KOPT-K1 (cell line): ENCODE data around the gene ADCYAP1.
"Not testable (repeated sequence)": the region's sequence is repeated elsewhere in the genome, so short reads cannot be mapped to it uniquely, and the experiment has no call there.

Experiments used
- H3K27ac ChIP-seq: fragments of 200-600 bp; sonication (generic); 2 replicates; pipeline ENCODE4 v1.5.1; 2016; ENCODE audit warnings: antibody characterized with exemption, mild to moderate bottlenecking, low read depth, low read length; ENCODE audit not compliant: poor library complexity, severe bottlenecking
- H3K36me3 ChIP-seq: fragments of 200-600 bp; sonication (generic); 2 replicates; pipeline ENCODE4 v1.5.1; 2017; ENCODE audit warnings: antibody characterized with exemption, mild to moderate bottlenecking, low read length, moderate library complexity; ENCODE audit not compliant: insufficient read depth
- H3K9me3 ChIP-seq: fragments of 200-600 bp; sonication (generic); 2 replicates; pipeline ENCODE4 v1.5.1; 2017; ENCODE audit warnings: antibody characterized with exemption, low read length, mild to moderate bottlenecking; ENCODE audit not compliant: insufficient read depth, poor library complexity, severe bottlenecking

Gene ADCYAP1

DNA sequence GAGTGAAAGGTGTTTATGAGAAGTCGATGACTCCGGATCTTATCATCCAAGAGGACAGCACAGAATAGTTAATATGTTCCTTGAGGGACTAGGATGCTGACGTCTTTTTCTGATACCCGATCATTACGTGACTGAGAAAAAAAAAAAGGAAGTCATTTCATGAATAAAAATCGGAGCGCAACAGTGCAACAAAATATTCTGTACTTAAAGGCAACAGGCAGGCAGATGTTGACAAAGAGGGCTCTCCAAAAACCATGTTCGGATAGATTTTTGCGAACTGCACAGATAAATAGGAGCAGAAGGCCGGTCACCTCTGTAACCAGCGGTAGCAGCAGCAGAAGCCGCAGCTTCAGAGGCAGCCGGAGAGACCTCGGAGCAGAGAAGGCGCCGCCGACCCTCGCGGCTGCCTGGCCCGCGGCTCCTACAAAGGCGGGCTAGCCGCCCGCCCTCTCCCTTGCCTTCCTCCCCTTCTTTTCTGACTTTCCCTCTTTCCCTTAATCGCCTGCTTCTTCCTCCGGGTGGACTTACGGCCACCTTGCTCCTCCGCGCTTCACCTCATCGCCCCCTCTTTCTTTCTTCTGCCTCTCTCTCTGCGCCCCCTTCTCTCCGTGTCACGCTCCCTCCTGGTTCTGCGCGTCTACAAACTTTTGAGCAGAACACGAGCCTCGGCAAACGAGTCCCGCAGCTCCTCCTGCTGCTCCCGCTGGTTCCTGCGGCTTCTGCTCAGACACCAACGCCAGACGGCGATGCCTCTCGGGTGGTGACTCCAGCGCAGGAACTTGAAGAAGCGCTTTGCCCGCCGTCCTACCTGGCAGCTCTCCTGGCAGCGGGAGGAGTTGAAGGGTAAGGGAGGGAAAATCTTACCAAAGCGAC is at the start of gene ADCYAP1:
Gene ADCYAP1 (plus strand): TSS at position 654 of the 873 bp plus-strand sequence. CDS start 516 bp downstream, outside the sequence.
- Histone ChIP-seq H3K9me3 (peaks cover 32% of the 10 kb centered on the region), H3K27ac (no peak within 1 kb of the TSS), H3K36me3 (no peaks in the 10 kb centered on the region)

DNA sequence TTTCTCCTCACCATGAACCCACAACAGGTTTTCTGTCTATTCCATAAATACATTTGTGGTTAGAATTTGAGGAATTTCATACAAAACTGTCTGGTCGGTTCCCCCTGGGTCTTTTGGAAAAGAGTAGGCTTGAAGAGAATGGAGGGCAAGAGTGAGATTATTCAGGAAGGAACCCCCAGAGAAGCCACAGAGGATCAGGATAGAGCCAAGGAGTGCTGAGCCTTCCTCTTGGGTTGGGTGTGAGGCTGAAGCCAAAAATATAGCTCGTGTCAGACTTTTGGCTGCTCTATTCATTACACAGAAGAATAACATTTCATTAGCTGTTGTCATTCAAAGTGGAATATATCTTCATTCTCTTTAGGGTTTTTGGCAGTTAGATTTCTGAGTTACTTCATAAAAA is 46.7 kb upstream of the ADCYAP1 start:
- H3K27ac ChIP-seq, result no peak overlapping the region
- H3K36me3 ChIP-seq, result no peaks in the 10 kb centered on the region
- H3K9me3 ChIP-seq, result no peaks in the 10 kb centered on the region

GRCh38 chr18:864872-865273 is 39.8 kb upstream of the ADCYAP1 start:
- Histone ChIP-seq H3K9me3 (no peaks in the 10 kb centered on the region), H3K36me3 (no peaks in the 10 kb centered on the region), H3K27ac (no peak overlapping the region)

DNA sequence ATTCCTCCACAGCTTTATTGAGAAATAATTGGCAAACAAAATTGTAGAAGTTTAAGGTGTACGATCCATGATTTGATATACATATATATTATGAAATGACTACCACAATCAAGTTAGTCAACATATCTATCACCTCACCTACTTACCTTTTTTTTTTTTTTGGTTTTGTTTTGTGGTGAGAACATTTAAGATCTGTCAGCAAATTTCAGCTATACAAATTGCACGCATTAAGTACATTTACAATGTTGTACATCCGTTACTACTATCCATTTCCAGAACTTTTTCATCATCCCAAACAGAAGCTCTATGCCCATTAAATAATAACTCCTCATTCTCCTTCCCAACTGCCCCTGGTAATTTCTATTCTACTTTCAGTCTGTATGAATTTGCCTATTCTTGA is 37.4 kb upstream of the ADCYAP1 start:
- Histone ChIP-seq H3K36me3 (no peaks in the 10 kb centered on the region), H3K9me3 (no peaks in the 10 kb centered on the region), H3K27ac (no peak overlapping the region)

- not testable (repeated sequence) for H3K36me3 ChIP-seq, H3K27ac ChIP-seq
- peaks cover 25% of the 10 kb centered on the region for H3K9me3 ChIP-seq
Observed at GRCh38 chr18:873426-873825, 31.2 kb upstream of the ADCYAP1 start.

- peaks cover 25% of the 10 kb centered on the region for H3K9me3 ChIP-seq
- no peaks in the 10 kb centered on the region for H3K36me3 ChIP-seq
- H3K27ac ChIP-seq, result no peak overlapping the region
Observed at GRCh38 chr18:875912-876311, 28.8 kb upstream of the ADCYAP1 start.

GRCh38 chr18:877238-877637 is 27.4 kb upstream of the ADCYAP1 start:
- H3K36me3 ChIP-seq, result no peaks in the 10 kb centered on the region
- H3K9me3 ChIP-seq, result peaks cover 25% of the 10 kb centered on the region
- no peak overlapping the region for H3K27ac ChIP-seq

DNA sequence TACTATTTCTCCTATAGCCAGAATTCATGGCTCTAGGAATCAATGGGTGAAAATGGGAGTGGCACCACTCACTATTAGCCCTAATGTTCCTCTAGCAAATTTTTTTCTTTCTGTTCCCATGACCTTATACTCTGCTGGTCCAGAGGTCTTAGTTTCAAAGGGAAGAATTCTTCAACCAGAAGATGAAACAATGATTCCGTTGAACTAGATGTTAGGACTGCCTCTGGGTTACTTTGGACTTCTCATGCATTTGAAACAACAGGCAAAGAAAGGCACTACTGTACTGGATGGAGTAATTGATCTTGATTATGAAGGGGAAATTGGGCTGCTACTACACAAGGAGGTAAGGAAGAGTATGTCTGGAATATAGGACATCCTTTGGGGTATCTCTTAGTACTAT is 18.6 kb upstream of the ADCYAP1 start:
- H3K36me3 ChIP-seq, result no peaks in the 10 kb centered on the region
- H3K9me3 ChIP-seq, result no peaks in the 10 kb centered on the region
- no peak overlapping the region for H3K27ac ChIP-seq

- H3K9me3 ChIP-seq, result no peaks in the 10 kb centered on the region
- H3K27ac ChIP-seq, result no peak overlapping the region
- no peaks in the 10 kb centered on the region for H3K36me3 ChIP-seq
Observed at GRCh38 chr18:887716-888115, 17.0 kb upstream of the ADCYAP1 start.

GRCh38 chr18:892316-892715 is 12.4 kb upstream of the ADCYAP1 start:
- H3K27ac ChIP-seq, result no peak overlapping the region
- no peaks in the 10 kb centered on the region for H3K9me3 ChIP-seq
- no peaks in the 10 kb centered on the region for H3K36me3 ChIP-seq

- H3K9me3 ChIP-seq, result no peaks in the 10 kb centered on the region
- H3K36me3 ChIP-seq, result no peaks in the 10 kb centered on the region
- H3K27ac ChIP-seq, result no peak overlapping the region
Observed at GRCh38 chr18:896315-896714, 8.4 kb upstream of the ADCYAP1 start.

- Histone ChIP-seq H3K27ac (no peak overlapping the region), H3K36me3 (no peaks in the 10 kb centered on the region), H3K9me3 (peaks cover 12% of the 10 kb centered on the region)
Observed at GRCh38 chr18:901761-902160, 2.9 kb upstream of the ADCYAP1 start.

DNA sequence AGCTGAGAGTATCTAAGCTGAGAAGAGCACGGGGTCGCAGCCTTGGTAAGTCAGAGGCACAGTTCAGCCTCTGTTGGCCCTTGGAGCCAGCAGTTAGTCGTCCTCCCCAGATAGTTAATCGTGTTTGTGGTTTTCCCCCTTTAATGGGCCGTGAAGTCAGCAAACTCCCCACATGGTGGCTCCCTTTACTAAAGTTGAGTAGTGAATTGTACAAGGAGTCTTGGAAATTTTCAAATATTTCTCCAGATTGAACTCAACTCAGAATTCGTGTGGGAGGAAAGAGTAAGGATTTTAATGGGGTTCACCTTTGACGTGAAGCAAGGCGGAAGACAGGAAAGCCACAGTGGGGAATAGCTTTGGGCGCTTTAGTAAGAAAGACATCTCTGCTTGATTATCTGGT is 2.4 kb upstream of the ADCYAP1 start:
- H3K9me3 ChIP-seq, result peaks cover 15% of the 10 kb centered on the region
- no peak overlapping the region for H3K27ac ChIP-seq
- H3K36me3 ChIP-seq, result no peaks in the 10 kb centered on the region

GRCh38 chr18:903701-904100 is 970 bp upstream of the ADCYAP1 start:
- no peaks in the 10 kb centered on the region for H3K36me3 ChIP-seq
- H3K9me3 ChIP-seq, result peaks cover 27% of the 10 kb centered on the region
- H3K27ac ChIP-seq, result no peak overlapping the region

- H3K9me3 ChIP-seq, result peaks cover 32% of the 10 kb centered on the region
- no peak overlapping the region for H3K27ac ChIP-seq
- no peaks in the 10 kb centered on the region for H3K36me3 ChIP-seq
Observed at GRCh38 chr18:905307-905947, 756 bp downstream of the ADCYAP1 start.
